MCF 10A (cell line): Measurements from ENCODE around the gene STXBP1. TPM values are rescaled to one million over a fixed set of nuclear protein-coding genes. Genes with fewer than 3 reads are reported as not detected.

ENCODE experiments used
- BruUV-seq: library from RNA; stranded (reverse); fragments of 400-500 nt; replicated peaks from 2 replicates; lab custom pipeline; 2021; lab: Mats Ljungman, UMichigan
- CTCF ChIA-PET: fragments of 300-600 bp; sonication (Branson Sonifier 250); formaldehyde crosslinking; extraction: SDS; loops from one replicate; lab custom pipeline; 2021; ENCODE audit warnings: antibody characterized with exemption, inconsistent platforms; lab: Yijun Ruan, JAX
- POLR2A ChIA-PET: fragments of 300-600, 350-650 bp; sonication (Branson Sonifier 250); formaldehyde crosslinking; extraction: SDS; loops from one replicate; lab custom pipeline; 2020; ENCODE audit warnings: antibody characterized with exemption, inconsistent platforms; lab: Yijun Ruan, JAX
- DNase-seq: peaks from one replicate; pipeline ENCODE4 v3.0.0-alpha.2; 2018; ENCODE audit not compliant: unreplicated experiment
- H3K27ac Mint-ChIP-seq: one replicate; pipeline ENCODE4 v1.8.0; 2022; ENCODE audit warnings: mild to moderate bottlenecking, low read depth, mixed read lengths; ENCODE audit not compliant: unreplicated experiment
- H3K27me3 Mint-ChIP-seq: one replicate; pipeline ENCODE4 v1.8.0; 2022; ENCODE audit warnings: mixed read lengths; ENCODE audit not compliant: insufficient read depth, unreplicated experiment
- H3K36me3 Mint-ChIP-seq: one replicate; pipeline ENCODE4 v1.8.0; 2022; ENCODE audit warnings: mild to moderate bottlenecking, moderate library complexity, mixed read lengths; ENCODE audit not compliant: insufficient read depth, unreplicated experiment
- H3K4me1 Mint-ChIP-seq: one replicate; pipeline ENCODE4 v1.8.0; 2022; ENCODE audit warnings: mixed read lengths; ENCODE audit not compliant: insufficient read depth, unreplicated experiment
- H3K4me3 Mint-ChIP-seq: one replicate; pipeline ENCODE4 v1.8.0; 2022; ENCODE audit warnings: mild to moderate bottlenecking, moderate library complexity, mixed read lengths; ENCODE audit not compliant: unreplicated experiment
- H3K9me3 Mint-ChIP-seq: one replicate; pipeline ENCODE4 v1.8.0; 2022; ENCODE audit warnings: mixed read lengths; ENCODE audit not compliant: unreplicated experiment
- CTCF ChIP-seq: fragments of 200-600 bp; IDR thresholded peaks from one replicate; pipeline ENCODE4 v1.8.0; 2022; ENCODE audit warnings: antibody characterized with exemption, mild to moderate bottlenecking; ENCODE audit not compliant: unreplicated experiment
- intact Hi-C: fragments of 100-400 bp; cut with micrococcal nuclease; formaldehyde crosslinking; loops from 2 replicates; pipeline ENCODE4 v1.14.1; 2022
- total RNA-seq: library from RNA; stranded (reverse); gene quantifications from 2 replicates; pipeline ENCODE4 v1.2.3, GENCODE V29; 2022

STXBP1 gene
- total RNA-seq, 1 experiment from 2014 or later: 20.0 TPM

- intact Hi-C loops: loop anchor here (2.0 kb wide), 1 partner anchor 15 kb away; no protein-coding TSS in a partner anchor
Observed at GRCh38 chr9:127563579-127563978, 48.5 kb upstream of the STXBP1 start.

GRCh38 chr9:127565231-127565630, 46.8 kb upstream of the STXBP1 start:
- DNase-seq: peak; percentile 50
- H3K36me3 Mint-ChIP-seq: peaks cover 70% of the 10 kb centered on the region
- peaks cover 37% of the 10 kb centered on the region for H3K4me1 Mint-ChIP-seq
- no TSS peak for BruUV-seq
- peak overlapping the region; percentile 98 for H3K4me3 Mint-ChIP-seq
- POLR2A ChIA-PET: interaction anchor here (0.7 to 4.8 kb wide), 4 partner anchors 9 to 170 kb away, joined by 3 to 58 read pairs (median 36); partner anchors contain the start of gene TOR2A
- no peaks in the 10 kb centered on the region for H3K27me3 Mint-ChIP-seq
- no peaks in the 10 kb centered on the region for H3K9me3 Mint-ChIP-seq
- CTCF ChIA-PET: interaction anchor here (0.6 to 1.6 kb wide), 3 partner anchors 20 to 1539 kb away, joined by 3 to 5 read pairs (median 3); no protein-coding TSS in a partner anchor
- H3K27ac Mint-ChIP-seq: peak overlapping the region; percentile 70
- no peak for TF ChIP-seq CTCF
- intact Hi-C loops: no loop called here

More at GRCh38 chr9:127563579-127563978, 48.5 kb upstream of the STXBP1 start:
- H3K4me3 Mint-ChIP-seq: peak overlapping the region; percentile 72
- peaks cover 80% of the 10 kb centered on the region for H3K36me3 Mint-ChIP-seq
- ChIA-PET POLR2A (interaction anchor here (0.7 to 2.5 kb wide), 3 partner anchors 9 to 289 kb away, joined by 3 to 13 read pairs (median 3); no protein-coding TSS in a partner anchor), CTCF (interaction anchor here (0.7 kb wide), 1 partner anchor 367 kb away, joined by 3 read pairs; the partner anchor contains the start of gene PIP5KL1)
- H3K4me1 Mint-ChIP-seq: peaks cover 36% of the 10 kb centered on the region
- H3K27ac Mint-ChIP-seq: peak overlapping the region; percentile 87
- no TSS peak for BruUV-seq
- DNase-seq: peak; percentile 63
- no peaks in the 10 kb centered on the region for H3K27me3 Mint-ChIP-seq
- no peaks in the 10 kb centered on the region for H3K9me3 Mint-ChIP-seq
- TF ChIP-seq CTCF: no peak

GRCh38 chr9:127566351-127567001, 45.6 kb upstream of the STXBP1 start:
- ChIA-PET CTCF (interaction anchor here (1.4 to 1.6 kb wide), 2 partner anchors 12 to 19 kb away, joined by 5 to 7 read pairs; no protein-coding TSS in a partner anchor), POLR2A (interaction anchor here (0.8 to 4.8 kb wide), 11 partner anchors 10 to 562 kb away, joined by 3 to 58 read pairs (median 5); partner anchors contain the start of genes LRSAM1 and RPL12)
- DNase-seq: peak; percentile 59
- Mint-ChIP-seq H3K27ac (peak overlapping the region; percentile 87), H3K4me3 (peak overlapping the region; percentile 98), H3K27me3 (no peaks in the 10 kb centered on the region), H3K4me1 (peaks cover 30% of the 10 kb centered on the region), H3K36me3 (peaks cover 60% of the 10 kb centered on the region), H3K9me3 (no peaks in the 10 kb centered on the region)
- no peak for TF ChIP-seq CTCF
- BruUV-seq: no TSS peak
- intact Hi-C loops: loop anchor here (2.0 kb wide), 1 partner anchor 18 kb away; no protein-coding TSS in a partner anchor
